ENCODE data around the gene CHAF1A. TPM values are rescaled to one million over a fixed set of nuclear protein-coding genes. Genes with fewer than 3 reads are reported as not detected.

CHAF1A gene
- total RNA-seq, 1 experiment from 2014 or later, result 63.7 TPM

- no peak for DNase-seq (ENCODE audit: low spot score)
Observed at GRCh38 chr19:4437103-4437502, 34.7 kb downstream of the CHAF1A start.

GRCh38 chr19:4439243-4439642 lies 36.8 kb downstream of the CHAF1A start:
- no peak for DNase-seq (ENCODE audit: low spot score)

GRCh38 chr19:4441994-4442818 lies 39.8 kb downstream of the CHAF1A start:
- no peak for DNase-seq (ENCODE audit: low spot score)

GRCh38 chr19:4442819-4443146 lies 40.3 kb downstream of the CHAF1A start:
- no peak for DNase-seq (ENCODE audit: low spot score)

- no peak for DNase-seq (ENCODE audit: low spot score)
Observed at GRCh38 chr19:4443188-4443587, 40.7 kb downstream of the CHAF1A start.

GRCh38 chr19:4443966-4444764 lies 41.7 kb downstream of the CHAF1A start:
- no peak for DNase-seq (ENCODE audit: low spot score)

- no peak for DNase-seq (ENCODE audit: low spot score)
Observed at GRCh38 chr19:4444765-4445741, 42.6 kb downstream of the CHAF1A start.

- no peak for DNase-seq (ENCODE audit: low spot score)
Observed at GRCh38 chr19:4445963-4446703, 43.7 kb downstream of the CHAF1A start.

GRCh38 chr19:4446704-4447200 lies 44.3 kb downstream of the CHAF1A start:
- DNase-seq (ENCODE audit: low spot score), result no peak

- no peak for DNase-seq (ENCODE audit: low spot score)
Observed at GRCh38 chr19:4447327-4448146, 45.1 kb downstream of the CHAF1A start.

GRCh38 chr19:4448147-4448985 lies 45.9 kb downstream of the CHAF1A start:
- DNase-seq (ENCODE audit: low spot score), result no peak

GRCh38 chr19:4449022-4449638 lies 46.7 kb downstream of the CHAF1A start:
- no peak for DNase-seq (ENCODE audit: low spot score)

GRCh38 chr19:4449639-4450028 lies 47.2 kb downstream of the CHAF1A start:
- no peak for DNase-seq (ENCODE audit: low spot score)

- DNase-seq (ENCODE audit: low spot score), result no peak
Observed at GRCh38 chr19:4452230-4452990, 50.0 kb downstream of the CHAF1A start.

- DNase-seq (ENCODE audit: low spot score), result no peak
Observed at GRCh38 chr19:4453232-4454179, 51.1 kb downstream of the CHAF1A start.
